Measurements from ENCODE around the gene SUN3.

The SUN3 gene

DNA sequence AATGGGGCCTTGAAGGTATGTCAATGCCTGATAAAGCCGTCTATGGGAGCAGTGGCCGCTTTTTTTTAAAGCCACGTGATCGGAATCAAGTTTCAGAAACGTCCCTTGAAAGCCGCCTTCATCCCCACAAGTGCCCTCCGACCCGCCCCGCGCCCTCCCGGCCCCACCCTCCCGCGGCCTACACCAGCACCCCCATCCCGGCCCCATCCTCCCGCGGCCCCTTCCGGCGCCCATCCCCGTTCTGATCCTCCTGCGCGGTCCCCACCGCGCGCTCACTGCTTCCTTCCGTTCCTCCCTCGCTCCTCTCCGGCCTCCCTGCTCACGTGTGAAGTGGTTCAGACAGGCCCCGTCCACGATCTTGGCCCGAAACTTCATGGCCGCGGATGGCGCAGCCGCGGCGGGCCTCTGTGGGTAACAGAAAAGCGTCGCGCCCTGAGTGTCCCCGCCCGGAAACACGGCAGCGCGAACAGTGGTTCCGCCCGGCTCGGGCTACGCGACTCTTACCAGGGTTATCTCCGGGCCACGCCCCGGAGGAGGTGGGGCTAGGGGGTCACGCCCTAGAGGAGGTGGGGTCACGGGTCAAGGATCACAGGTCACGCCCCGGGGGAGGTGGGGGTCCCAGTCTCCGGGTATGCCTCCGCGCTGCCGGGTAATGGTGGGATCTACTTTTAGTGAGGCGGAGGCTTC, 49.6 kb downstream of the SUN3 start, which contains the start of gene HUS1:
TSS of gene HUS1 (minus strand) at position 471 of the 687 bp plus-strand sequence. CDS start at position 375, 96 bp downstream.
- peak; percentile 82 to 87 (median 84) for DNase-seq (ENCODE audit: low read depth in 4 of 4, low spot score in 1 of 4)

DNA sequence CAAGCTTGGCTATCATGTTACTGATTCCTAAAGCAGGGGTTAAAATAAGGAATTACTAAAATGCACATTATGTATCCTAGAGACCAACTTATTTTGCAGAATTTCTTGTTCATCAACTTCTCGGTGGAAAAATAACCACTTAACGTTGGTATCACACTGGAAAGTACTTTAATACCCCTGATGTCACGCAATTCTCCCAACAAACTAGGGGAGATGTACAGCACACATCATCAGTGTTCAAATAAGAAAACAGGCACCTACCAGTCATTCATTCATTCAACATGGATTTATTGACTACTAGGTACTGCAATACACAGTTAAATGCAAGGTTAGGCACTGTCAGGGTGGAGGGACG, 50.1 kb downstream of the SUN3 start:
- DNase-seq (ENCODE audit: low read depth in 4 of 4, low spot score in 1 of 4) = no peak

DNA sequence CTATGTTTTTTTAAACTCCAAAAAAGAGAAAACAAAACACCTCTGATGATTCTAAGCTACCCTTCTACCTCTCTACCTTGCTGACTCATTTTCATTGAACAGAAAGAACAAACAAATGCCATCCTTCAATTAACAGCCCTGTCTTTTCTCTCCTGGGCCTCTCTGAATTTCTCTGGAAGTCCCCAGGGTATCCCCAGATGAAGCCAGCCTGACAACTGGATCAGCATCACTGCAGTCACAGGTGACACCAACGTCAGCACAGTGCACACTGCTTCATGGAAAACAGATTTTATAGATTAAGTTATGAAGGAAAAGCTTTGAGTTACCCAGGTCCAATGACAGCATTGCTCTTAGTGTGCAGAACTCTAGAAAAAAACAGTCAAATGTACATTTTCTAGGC, 55.2 kb downstream of the SUN3 start:
- DNase-seq (ENCODE audit: low read depth in 4 of 4, low spot score in 1 of 4) = no peak

DNA sequence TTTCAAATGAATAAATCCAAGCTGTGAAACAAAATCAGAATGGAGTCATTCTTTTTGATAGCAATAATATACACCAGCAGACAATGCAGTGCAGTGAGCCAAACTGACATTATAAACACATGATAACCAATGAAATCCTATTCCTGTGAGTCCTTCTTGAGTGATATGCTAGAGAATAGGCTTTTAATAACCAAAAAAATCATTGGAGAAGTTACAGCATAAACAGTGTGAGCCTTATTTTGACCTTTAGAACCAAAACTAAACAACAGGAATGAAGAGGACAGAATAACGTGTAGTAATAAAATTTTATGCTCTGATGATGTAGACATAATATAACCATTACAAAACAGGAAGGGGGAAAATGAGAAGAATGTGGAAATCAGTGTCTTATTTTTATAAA, 58.1 kb downstream of the SUN3 start:
- DNase-seq (ENCODE audit: low read depth in 4 of 4, low spot score in 1 of 4) = no peak

DNA sequence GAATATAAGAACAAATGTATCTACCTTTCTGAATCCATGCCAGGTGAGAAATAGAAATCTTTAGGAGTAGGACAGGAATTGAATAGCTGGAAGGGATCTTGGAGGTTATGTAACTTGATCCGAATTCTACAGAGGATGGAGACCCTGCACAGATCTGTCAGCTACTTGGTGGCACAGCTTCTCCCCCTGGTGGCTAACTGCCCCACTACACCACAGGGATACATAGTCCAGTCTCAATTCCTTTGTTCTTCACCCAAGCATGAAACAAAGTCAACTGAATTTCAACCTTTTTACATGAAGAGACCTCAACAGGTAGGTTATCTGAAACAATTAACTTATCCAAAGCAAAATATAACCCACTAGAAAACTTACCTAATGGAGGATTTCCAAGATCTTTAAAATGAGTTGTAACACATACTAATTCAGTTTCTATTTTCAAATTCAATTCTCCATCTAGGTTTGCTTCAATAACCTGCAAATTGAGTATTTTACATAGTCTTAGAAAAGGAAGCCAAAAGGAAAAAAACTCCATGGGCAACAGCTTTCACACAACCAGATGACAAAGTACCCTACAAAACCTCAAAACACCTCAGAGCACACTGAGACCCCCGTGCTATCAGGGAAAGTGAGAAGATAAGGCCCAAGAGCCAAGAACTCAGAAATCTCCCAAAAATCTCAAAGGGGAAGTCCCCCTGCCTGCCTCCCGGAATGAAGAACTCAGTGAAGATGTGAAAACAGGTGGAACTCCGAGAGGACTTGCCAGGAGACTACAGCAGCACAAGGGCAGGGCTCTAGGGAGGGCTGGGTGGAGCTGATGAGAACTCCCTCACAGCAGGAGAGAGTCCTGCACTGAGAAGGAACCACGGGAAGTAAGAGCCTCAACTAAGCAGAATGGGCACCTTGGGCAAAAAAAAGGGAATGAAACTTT, 59.8 kb downstream of the SUN3 start:
- peak; percentile 21 to 34 (median 26) for DNase-seq (ENCODE audit: low read depth in 4 of 4, low spot score in 1 of 4)

DNA sequence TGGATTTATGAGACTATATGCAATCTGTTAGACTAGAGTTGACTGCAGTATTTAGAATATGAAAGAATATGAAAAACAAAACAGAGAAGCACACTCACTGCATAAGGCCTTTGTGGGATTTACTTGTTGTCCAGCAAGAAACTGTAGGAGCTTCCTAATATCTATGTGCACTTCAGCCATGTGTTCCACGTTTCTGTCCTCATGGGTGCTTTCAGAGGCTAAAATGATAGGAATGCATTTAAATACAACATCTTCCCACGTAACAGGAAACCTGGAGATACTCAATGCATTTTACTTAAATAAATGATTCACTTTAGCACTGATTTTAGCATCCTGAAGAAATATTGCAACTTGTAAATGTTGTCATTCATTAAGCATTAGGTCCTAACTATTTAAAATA, 61.2 kb downstream of the SUN3 start:
- DNase-seq (ENCODE audit: low read depth in 4 of 4, low spot score in 1 of 4) = no peak

DNA sequence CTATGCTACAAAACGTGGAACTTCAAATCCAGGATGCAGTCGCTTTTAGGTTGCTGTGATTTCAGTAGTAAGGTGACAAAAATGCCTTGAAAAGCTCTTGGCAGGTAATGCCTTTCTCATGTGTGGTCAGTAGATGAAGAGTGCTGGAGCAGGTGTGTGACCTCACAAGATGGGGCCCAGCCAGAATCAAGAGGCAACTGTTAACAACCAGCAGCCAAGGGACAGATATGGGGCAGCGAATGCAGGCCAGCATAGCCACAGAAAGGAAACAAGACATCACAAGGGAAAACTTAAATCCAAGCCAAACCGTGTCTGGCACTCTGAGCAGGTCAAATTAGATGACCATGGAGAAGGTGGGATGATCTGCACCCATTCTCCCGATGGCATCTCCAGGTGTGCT, 61.8 kb downstream of the SUN3 start:
- DNase-seq (ENCODE audit: low read depth in 4 of 4, low spot score in 1 of 4) = no peak

DNA sequence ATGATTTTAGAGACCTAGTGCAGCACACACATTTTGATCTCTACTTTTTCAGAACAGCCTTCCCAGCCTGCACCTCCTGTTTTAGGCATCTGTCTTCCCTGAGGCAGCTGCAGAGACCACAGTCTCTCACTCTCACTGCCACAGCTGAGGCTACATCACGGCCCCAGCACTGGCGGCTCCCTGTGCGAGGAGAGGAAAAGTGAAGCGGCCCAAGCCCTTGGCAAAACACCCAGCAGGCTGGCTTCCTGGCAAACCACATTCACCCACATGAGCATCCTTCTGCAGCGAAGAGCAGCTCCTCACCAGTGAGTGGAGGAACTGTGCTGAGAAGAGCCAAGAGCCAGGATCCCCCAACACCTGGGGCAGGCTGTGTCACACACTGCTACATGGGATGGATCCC, 63.5 kb downstream of the SUN3 start:
- no peak for DNase-seq (ENCODE audit: low read depth in 4 of 4, low spot score in 1 of 4)

DNA sequence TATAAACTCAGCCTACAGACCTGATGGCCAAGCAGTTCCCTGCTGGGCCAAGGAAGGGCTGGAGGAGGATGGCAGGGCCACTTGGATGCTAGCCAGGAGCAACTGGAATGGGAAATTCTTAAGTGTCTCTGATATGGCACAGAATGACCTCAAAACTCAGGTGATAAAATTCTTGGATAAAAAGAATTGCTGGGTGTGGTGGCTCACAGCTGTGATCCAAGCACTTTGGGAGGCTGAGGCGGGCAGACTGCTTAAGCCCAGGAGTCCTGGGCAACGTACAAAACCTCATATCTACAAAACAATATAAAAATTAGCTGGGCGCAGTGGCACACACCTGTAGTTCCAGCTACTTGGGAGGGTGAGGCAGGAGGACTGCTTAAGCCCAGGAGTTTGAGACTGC, 66.6 kb downstream of the SUN3 start:
- no peak for DNase-seq (ENCODE audit: low read depth in 4 of 4, low spot score in 1 of 4)

DNA sequence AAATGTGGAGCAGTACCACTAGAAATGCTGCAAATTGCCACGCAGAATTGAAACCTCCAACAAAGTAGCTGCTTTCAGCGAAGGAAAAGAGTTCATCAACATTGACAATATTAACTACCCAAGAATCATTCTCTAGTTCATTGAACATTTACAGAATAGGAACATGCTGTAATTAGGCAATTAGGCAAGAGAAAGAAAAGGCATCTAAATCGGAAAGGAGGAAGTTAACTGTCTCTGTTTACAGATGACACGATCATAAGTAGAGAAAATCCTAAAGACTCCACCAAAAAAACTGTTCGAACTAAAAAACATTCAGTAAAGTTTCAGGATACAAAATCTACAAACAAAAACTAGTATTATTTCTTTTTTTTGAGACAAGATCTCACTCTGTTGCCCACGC, 71.8 kb downstream of the SUN3 start:
- DNase-seq (ENCODE audit: low read depth in 4 of 4, low spot score in 1 of 4) = no peak

DNA sequence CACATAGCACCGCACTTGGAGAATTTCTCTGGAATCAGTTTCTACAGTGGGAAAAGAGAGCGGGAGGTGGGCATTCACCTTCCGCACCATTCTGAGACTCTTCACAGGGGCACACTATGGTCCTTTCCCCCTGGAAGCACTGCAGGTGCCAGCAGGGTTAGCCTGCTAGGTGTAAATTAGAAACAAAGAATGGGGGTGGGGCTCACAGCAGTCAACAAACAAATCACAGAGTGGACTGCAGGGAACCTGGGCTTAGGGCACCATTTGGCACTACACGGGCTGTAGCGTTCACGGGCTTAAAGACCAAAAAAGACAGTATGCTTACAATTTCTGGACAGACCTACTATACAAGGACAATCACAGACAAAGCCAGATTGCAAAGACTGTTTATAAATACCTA, 72.7 kb downstream of the SUN3 start:
- DNase-seq (ENCODE audit: low read depth in 4 of 4, low spot score in 1 of 4) = no peak

DNA sequence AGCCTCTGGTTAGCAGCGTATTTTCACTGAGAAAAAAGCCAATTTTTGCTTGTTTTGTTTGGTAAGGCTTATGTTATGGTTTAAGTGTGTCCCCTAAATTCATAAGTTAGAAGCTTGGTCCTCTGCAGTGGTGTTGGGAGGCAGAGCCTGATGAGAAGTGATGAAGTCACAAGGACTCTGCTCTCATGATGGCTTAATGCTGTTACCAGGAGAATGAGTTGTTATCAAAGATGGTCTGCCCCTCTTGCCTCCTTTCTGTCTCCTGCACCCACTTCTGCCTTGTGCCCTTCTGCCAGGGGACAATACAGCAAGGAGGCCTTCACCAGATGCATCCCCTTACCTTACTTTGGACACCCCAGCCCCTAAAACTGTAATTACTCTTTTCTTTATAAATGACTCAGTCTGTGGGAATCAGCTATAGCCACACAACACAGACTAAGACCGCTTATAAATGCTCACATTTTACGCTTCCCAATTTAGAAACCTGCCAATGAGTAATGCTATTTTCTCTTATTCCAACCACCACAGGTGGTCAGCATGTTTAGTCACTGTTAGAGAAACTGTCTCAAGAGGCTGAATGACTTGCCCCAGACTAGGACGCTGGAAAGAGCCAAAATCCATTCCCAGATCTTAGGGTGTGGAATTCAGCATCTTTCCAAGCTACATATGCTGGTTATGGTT, 74.5 kb downstream of the SUN3 start:
- no peak for DNase-seq (ENCODE audit: low read depth in 4 of 4, low spot score in 1 of 4)

DNA sequence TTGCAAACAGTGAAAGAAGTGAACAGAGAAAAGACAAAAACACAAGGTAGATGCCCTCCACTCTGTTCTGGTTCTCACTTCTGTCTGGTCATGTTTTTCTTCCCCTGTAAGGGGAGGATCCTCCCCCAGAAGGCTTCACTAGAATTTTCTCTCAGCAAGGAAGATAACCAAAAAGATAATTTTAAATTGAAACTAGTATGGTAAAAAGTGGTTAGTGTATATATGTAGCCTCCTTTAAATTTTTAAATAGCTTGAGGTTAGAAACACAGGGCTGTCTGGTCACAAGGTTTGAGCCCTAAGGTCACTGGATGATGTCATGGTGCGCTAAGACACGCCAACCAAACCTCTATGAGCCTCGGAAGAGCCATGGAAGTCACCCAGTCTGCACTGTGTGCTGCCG, 75.1 kb downstream of the SUN3 start:
- DNase-seq (ENCODE audit: low read depth in 4 of 4, low spot score in 1 of 4) = no peak

DNA sequence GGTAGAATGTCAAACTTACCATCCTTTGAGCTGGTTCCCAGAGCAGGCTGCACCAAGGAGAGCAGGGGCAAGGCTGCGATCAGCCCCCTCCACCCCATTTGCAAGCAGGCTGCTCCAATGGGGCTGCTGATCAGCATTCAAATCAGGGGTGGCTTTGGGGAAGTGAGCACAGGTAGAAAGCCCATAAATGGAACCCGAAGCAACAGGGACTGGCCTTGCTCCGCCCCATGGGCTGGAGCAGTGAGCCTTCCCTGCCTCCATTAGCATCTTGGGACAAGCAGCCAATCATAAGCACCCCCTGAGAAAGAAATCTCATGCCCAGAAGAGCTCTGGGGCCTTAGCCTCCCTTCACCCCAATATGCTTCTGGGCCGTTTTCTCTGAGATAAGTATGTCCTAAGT, 76.7 kb downstream of the SUN3 start:
- DNase-seq (ENCODE audit: low read depth in 4 of 4, low spot score in 1 of 4) = no peak

DNA sequence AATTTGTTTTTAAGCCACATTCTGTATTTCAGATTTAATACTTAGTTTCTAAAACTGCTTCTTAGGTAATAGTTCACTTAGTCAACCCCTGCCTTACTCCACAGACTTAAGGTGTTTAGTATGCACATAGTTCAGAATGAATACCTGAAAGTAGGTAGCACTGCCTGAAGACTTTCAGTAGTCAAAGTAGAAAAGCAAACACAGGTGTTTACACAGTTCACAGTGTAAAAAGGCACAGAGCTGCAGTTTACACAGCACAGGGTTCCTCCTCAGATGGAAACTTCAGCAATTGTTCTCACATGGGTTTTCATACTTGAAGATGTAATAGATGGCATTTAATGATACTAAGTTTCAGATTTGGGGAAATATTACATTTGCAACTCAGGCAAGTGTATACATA, 77.5 kb downstream of the SUN3 start:
- no peak for DNase-seq (ENCODE audit: low read depth in 4 of 4, low spot score in 1 of 4)

DNA sequence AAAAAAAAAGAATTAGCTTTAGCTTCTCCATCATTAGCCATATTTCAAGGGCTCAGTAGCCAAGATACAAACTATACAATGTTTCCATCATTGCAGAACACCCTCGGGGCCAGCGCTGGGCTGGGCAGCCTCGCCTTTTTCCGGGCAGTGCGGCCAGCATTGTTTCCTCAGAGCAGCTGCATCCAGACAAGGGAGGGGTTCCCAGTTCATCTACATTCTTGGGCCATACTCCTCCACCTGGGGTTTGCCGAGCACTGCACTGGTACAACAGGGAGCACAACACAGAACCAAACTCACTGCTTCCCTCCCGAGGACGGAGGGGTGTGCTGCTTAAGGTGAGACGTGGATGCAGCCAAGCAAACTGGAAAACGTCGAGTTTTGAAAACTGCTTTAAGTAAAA, 78.2 kb downstream of the SUN3 start:
- DNase-seq (ENCODE audit: low read depth in 4 of 4, low spot score in 1 of 4) = no peak

DNA sequence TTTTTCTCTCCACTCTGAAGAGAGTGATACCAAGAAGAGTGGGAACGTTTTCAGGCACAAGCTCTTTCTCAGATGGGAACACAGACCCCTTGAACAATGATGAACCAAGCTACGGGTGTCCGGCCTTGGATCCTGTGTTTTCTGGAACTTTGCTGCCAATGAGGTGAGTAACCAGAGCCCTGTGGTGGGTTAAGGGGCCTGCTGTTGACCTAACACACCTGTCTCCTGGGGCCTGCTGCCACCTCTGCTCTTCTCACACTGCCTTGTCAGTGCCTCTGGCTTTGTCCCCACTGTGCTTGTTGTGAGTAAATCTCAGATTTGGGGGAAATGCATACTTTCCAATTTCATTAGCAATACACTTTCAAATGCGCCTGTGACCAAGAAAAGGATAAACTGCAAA, 79.2 kb downstream of the SUN3 start:
- DNase-seq (ENCODE audit: low read depth in 4 of 4, low spot score in 1 of 4) = no peak

DNA sequence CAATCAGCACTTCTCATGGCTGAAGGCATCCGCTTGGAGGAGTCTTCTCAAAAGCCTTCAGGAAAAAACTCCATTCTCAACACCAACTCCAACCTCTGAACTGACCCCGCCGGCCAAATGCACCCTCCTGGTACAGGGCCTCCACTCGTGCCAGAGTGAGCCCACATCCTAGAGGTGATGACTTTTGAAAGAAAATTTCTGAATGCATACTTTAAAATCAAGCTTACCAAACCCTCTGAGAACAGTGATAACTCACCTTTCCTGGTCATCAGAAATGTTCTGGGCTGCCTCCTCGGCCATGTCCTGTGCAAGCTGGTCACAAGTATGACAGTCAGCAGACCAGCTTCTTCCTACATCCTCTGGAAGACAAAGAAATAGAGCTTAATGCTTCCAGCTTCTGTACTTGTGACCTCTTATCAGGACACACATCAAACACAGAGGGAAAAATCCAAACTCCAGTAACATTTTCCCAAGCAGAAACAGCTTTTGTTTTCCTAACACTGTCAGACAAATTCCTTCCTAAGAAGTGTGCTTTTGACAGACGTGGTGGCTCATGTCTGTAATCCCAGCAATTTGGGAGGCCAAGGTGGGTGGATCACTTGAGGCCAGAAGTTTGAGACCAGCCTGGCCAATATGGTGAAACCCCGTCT, 80.6 kb downstream of the SUN3 start, which contains the start of gene PKD1L1:
TSS of gene PKD1L1 (minus strand) at position 326 of the 650 bp plus-strand sequence. CDS start at position 300, 26 bp downstream.
- no peak for DNase-seq (ENCODE audit: low read depth in 4 of 4, low spot score in 1 of 4)

DNA sequence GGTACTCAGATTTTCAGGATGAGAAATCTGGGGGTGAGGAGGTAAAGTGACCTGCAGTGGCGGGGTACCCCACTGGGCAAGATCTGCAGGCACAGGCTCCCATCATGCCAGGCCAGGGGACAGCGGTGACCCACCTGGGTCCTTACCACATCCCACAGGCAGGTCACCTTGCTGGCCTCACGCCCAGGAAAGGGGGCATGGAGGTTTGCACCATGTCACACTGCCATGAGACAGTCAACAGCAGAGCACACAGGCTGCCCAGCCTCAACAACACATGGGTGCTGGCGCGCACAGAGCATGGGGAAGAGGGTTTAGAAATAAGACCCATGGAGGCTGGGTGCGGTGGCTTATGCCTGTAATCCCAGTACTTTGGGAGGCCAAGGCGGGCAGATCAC, 81.6 kb downstream of the SUN3 start:
- no peak for DNase-seq (ENCODE audit: low read depth in 4 of 4, low spot score in 1 of 4)

DNA sequence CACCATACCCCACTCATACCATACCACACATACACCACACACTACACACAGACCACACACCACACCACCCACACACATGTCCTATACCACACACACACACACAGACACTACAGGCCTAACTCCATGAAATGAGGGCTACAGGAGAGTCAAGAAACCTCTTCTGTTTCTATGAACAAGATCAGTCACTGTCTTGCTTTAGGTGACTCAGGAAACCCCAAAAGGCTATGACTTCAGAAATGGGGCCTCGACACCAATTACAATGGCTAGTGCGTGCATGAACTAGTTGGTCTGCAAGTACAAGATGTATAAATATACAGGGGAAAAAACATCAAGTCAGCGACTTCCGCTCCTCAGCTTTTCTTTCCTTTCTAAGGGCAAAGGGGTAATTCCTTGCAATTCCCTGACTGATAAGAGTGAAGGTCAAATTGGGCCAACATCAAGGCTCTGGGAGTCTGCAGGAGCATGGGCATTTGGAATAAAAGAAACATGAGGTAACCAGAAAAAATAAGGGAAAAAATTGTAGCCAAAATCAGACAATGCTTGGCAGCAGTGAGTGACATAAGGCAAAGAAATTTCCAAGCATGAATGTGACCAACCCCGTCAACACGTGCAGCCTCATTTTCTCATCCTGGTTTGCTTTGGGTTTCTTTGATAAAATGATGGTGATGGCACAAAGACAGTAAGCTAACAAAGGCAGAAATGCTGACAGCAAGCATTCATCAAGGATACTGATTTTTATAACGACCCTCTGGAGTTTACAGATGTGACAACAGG, 82.1 kb downstream of the SUN3 start:
- DNase-seq (ENCODE audit: low read depth in 4 of 4, low spot score in 1 of 4) = no peak

Data from stimulated activated CD4-positive, alpha-beta T cell treated with anti-CD3 and anti-CD28 coated beads, Interleukin-1b, Interleukin-23, amount 100 ng/mL, for 24 hours (primary cell).